ENCODE measurements around the gene WDFY4.

The WDFY4 gene

DNA sequence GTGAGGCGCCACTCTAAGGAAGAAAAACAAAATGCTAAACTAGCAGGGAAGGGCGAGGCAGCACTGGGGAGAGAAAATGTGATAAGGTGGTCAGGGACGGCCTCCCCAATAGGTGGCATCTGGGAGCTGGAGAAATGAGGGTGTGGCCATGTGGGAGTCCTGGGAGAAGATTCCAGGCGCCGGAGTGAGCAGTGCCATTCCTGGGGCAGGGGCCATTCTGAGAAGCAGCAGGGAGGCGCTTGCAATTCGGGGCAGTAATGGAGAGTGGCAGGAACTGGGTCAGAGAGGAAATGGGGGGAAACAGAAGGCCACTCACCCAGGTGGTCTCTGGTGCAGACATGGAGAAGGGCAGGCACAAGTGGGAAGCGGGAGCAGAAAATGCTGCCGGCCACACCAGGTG lies 316.7 kb downstream of the WDFY4 start:
- Histone ChIP-seq H3K4me1 (ENCODE audit: control insufficient read depth, insufficient read depth, low read length) (no peaks in the 10 kb centered on the region), H3K9ac (ENCODE audit: low read depth, low read length) (no peak overlapping the region), H3K27me3 (ENCODE audit: control insufficient read depth, insufficient read depth, low read length) (peaks cover 11% of the 10 kb centered on the region), H3K36me3 (ENCODE audit: insufficient read depth, low read length) (no peaks in the 10 kb centered on the region), H3K4me2 (ENCODE audit: low read length) (no peak overlapping the region), H3K9me3 (replicated peaks; ENCODE audit: low read length) (no peaks in the 10 kb centered on the region), H3K4me3 (ENCODE audit: low read length) (no peak overlapping the region)

DNA sequence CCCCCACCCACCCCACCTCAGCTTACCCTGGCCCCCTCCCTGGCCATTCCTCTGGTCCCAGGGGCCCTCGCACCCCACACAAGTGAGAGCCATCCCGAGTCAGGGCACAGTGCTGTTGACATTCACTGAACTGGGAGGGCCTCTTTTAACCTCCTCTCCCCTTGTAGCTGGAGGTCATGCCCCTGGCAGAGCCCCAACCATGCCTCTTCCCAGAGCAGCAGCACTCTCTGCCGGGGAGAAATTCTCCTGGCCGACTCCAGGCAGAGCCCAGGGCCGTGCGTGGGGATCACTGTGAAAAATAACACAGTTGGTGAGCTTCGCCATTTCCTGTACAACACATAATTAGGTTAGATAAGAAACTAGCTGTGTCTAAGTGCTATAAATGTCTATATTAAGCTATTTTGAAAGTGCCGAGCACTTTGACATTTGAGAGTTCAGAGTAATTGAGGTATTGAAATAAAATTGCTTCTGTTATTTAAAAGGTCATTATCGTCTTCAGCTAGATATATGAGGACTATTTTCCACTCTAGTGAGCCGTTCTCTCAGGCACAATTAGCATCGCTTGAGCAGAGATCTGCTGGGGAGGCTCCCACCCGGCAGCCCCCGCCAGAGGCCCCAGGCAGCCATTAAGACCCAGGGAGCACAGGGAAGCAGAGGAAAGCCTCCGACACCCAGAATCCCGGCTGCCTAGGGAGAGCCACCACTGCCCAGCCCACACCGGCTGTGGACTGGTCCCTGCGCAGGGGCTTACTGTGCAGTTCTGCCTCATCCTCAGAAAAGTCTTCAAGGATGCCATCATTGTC lies 317.4 kb downstream of the WDFY4 start:
- H3K36me3 ChIP-seq (ENCODE audit: insufficient read depth, low read length) = no peaks in the 10 kb centered on the region
- no peak overlapping the region for H3K9ac ChIP-seq (ENCODE audit: low read depth, low read length)
- no peak overlapping the region for H3K4me2 ChIP-seq (ENCODE audit: low read length)
- no peak overlapping the region for H3K4me3 ChIP-seq (ENCODE audit: low read length)
- H3K27me3 ChIP-seq (ENCODE audit: control insufficient read depth, insufficient read depth, low read length) = peaks cover 11% of the 10 kb centered on the region
- H3K4me1 ChIP-seq (ENCODE audit: control insufficient read depth, insufficient read depth, low read length) = no peaks in the 10 kb centered on the region
- no peaks in the 10 kb centered on the region for H3K9me3 ChIP-seq (replicated peaks; ENCODE audit: low read length)

DNA sequence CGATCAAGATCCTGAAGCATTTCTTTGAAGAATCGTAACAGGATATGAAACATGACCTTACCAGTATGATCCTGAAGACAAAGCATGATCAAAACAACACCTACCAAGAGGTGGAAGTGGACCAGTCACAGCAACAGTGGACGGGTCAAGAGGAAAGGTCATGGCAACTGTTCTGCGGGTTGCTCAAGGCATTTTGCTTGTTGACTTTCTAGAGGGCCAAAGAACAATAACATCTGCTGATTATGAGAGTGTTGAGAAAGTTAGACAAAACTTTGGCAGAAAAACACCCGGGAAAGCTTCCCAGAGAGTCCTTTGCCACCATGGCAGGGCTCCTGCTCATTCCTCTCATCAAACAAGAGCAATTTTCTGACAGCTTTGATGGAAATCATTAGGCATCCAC lies 320.6 kb downstream of the WDFY4 start:
- Histone ChIP-seq H3K36me3 (ENCODE audit: insufficient read depth, low read length) (no peaks in the 10 kb centered on the region), H3K9me3 (replicated peaks; ENCODE audit: low read length) (no peaks in the 10 kb centered on the region), H3K9ac (ENCODE audit: low read depth, low read length) (no peak overlapping the region), H3K27me3 (ENCODE audit: control insufficient read depth, insufficient read depth, low read length) (peaks cover 9% of the 10 kb centered on the region), H3K4me1 (ENCODE audit: control insufficient read depth, insufficient read depth, low read length) (no peaks in the 10 kb centered on the region), H3K4me2 (ENCODE audit: low read length) (no peak overlapping the region), H3K4me3 (ENCODE audit: low read length) (no peak overlapping the region)

DNA sequence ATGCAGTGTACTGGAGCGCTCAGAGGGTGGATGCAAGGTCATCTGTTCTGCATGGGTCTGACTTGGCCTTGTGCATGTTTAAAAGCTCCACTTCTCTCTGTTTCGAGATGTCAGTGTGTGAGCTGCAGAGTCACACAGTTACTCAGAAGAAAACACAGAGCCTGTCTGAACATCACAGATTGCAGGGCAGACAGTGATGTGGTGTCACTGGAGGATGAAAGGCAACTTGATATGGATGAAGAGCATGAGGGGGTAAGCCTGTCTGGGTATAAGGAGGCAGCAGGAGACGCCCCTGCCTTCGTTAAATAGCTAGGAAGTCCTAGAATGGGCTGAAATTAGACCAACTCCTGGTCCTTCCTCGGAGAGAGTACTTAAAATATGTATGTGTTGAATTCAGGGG lies 322.5 kb downstream of the WDFY4 start:
- no peaks in the 10 kb centered on the region for H3K9me3 ChIP-seq (replicated peaks; ENCODE audit: low read length)
- H3K36me3 ChIP-seq (ENCODE audit: insufficient read depth, low read length) = no peaks in the 10 kb centered on the region
- peaks cover 10% of the 10 kb centered on the region for H3K27me3 ChIP-seq (ENCODE audit: control insufficient read depth, insufficient read depth, low read length)
- no peak overlapping the region for H3K9ac ChIP-seq (ENCODE audit: low read depth, low read length)
- no peak overlapping the region for H3K4me2 ChIP-seq (ENCODE audit: low read length)
- H3K4me3 ChIP-seq (ENCODE audit: low read length) = no peak overlapping the region
- H3K4me1 ChIP-seq (ENCODE audit: control insufficient read depth, insufficient read depth, low read length) = no peaks in the 10 kb centered on the region

DNA sequence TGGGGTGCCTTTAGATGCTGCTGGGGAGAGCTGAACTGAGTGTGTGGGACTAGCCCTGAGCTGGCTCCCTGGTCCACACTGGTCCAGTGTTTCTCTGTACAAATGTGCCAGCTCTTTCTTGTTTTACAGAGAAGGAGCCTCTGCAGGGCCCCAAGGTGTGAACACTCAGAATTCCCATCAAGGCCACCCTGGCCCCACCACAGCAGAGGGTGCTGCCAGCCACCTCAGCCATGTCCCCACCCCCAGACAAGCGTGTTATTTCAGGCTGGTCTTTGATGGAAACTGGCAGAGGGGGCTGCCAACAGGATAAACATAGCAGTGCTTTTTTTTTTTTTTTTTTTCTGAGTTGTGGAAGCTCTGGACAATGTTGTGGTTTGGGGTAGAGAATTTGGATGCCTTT lies 323.4 kb downstream of the WDFY4 start:
- Histone ChIP-seq H3K27me3 (ENCODE audit: control insufficient read depth, insufficient read depth, low read length) (peaks cover 17% of the 10 kb centered on the region), H3K4me1 (ENCODE audit: control insufficient read depth, insufficient read depth, low read length) (no peaks in the 10 kb centered on the region), H3K9ac (ENCODE audit: low read depth, low read length) (no peak overlapping the region), H3K4me3 (ENCODE audit: low read length) (no peak overlapping the region), H3K4me2 (ENCODE audit: low read length) (no peak overlapping the region), H3K36me3 (ENCODE audit: insufficient read depth, low read length) (no peaks in the 10 kb centered on the region), H3K9me3 (replicated peaks; ENCODE audit: low read length) (no peaks in the 10 kb centered on the region)

DNA sequence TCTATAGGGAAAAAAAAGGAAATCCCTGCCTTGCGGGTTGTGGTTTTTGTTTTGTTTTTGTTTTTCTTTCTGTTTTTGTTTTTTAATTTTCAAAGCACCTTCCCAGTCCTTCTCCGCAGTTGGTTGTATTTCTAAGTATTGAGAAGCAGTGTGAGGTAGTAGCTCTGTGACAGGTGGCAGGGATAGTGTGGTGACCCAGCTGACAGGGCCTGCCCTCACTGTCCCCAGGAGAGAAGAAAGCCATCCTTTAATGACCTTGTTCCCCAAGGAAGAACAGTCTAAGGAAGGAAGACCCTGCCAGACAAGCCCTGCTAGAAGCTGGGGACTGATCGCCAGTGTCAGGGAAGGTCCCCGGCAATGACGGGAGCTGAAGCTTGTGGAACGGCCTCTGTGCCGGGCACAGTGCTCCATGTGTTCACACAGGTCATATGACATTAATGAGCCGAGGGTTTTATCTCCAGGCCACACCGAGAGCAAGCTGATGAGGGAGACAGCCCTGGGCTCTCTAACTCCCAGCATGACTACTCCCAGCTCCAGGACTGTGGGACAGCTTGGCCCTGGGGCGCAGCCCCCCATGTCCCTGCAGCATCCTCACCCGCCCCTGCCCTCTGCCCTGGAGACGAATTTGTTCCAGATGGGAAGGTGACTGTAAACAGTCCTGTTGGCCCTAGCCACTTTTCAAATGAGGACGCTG lies 324.0 kb downstream of the WDFY4 start:
- no peak overlapping the region for H3K4me2 ChIP-seq (ENCODE audit: low read length)
- no peaks in the 10 kb centered on the region for H3K4me1 ChIP-seq (ENCODE audit: control insufficient read depth, insufficient read depth, low read length)
- no peak overlapping the region for H3K9ac ChIP-seq (ENCODE audit: low read depth, low read length)
- no peak overlapping the region for H3K4me3 ChIP-seq (ENCODE audit: low read length)
- H3K27me3 ChIP-seq (ENCODE audit: control insufficient read depth, insufficient read depth, low read length) = peaks cover 21% of the 10 kb centered on the region
- H3K36me3 ChIP-seq (ENCODE audit: insufficient read depth, low read length) = no peaks in the 10 kb centered on the region
- H3K9me3 ChIP-seq (replicated peaks; ENCODE audit: low read length) = no peaks in the 10 kb centered on the region

DNA sequence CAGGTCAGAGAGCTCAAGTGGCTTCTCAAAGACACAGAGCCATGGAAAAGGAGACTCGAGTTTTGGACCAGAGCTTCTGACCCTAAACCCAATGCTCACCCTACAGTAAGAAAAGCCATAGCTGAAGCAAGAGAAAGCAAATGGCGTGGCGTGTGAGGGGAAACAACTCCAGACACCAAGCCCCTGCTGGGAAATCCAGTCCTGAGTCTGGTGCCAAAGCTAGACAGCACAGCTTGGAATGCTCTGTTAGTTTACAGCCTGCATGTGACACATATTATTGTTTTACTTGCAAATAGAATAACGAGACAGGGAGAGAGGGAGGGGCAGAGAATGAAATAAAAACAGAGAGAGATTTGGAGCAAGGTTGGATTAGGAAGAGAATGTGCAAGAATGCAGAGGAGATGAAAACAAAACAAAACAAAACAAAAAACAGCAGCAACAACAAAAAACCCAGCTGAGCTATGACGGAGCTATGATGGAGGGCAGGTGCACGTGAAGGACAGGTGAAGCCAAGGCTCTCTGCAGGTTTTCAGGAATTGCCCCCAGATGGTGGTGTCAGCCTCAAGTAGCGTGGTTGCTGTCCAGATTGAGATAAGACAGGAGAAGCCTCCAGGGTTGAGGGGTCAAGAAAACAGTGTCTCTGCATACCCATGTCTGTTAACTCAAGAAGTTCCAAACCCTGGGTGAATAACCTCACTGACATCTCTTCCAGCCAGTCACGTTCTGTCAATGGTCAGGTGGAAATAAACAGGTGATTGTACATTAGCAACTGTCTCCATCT lies 324.7 kb downstream of the WDFY4 start:
- no peaks in the 10 kb centered on the region for H3K9me3 ChIP-seq (replicated peaks; ENCODE audit: low read length)
- peaks cover 22% of the 10 kb centered on the region for H3K27me3 ChIP-seq (ENCODE audit: control insufficient read depth, insufficient read depth, low read length)
- H3K4me1 ChIP-seq (ENCODE audit: control insufficient read depth, insufficient read depth, low read length) = no peaks in the 10 kb centered on the region
- no peak overlapping the region for H3K4me2 ChIP-seq (ENCODE audit: low read length)
- no peaks in the 10 kb centered on the region for H3K36me3 ChIP-seq (ENCODE audit: insufficient read depth, low read length)
- H3K4me3 ChIP-seq (ENCODE audit: low read length) = no peak overlapping the region
- H3K9ac ChIP-seq (ENCODE audit: low read depth, low read length) = no peak overlapping the region

DNA sequence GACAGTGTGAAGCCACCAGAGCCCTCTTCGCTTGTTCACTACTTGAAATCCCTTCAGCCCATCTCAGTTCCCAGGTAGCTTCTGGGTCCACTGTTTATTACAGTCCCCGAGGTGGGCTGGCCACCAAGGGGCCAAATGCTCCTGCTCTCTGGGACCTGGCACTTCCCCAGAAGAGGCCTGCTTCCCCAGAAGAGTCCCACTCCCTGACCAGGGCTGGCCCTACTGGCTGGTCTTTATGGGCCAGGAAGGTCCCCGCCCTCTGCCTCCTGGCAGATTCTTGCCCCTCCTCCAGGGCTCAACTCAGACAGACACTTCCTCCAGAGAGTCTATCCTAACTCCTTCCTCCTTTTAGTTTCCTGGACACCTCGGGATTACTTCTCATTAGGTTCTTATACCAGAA lies 325.6 kb downstream of the WDFY4 start:
- H3K4me1 ChIP-seq (ENCODE audit: control insufficient read depth, insufficient read depth, low read length) = no peaks in the 10 kb centered on the region
- H3K4me3 ChIP-seq (ENCODE audit: low read length) = no peak overlapping the region
- peaks cover 22% of the 10 kb centered on the region for H3K27me3 ChIP-seq (ENCODE audit: control insufficient read depth, insufficient read depth, low read length)
- no peak overlapping the region for H3K9ac ChIP-seq (ENCODE audit: low read depth, low read length)
- no peaks in the 10 kb centered on the region for H3K9me3 ChIP-seq (replicated peaks; ENCODE audit: low read length)
- H3K4me2 ChIP-seq (ENCODE audit: low read length) = no peak overlapping the region
- H3K36me3 ChIP-seq (ENCODE audit: insufficient read depth, low read length) = no peaks in the 10 kb centered on the region

DNA sequence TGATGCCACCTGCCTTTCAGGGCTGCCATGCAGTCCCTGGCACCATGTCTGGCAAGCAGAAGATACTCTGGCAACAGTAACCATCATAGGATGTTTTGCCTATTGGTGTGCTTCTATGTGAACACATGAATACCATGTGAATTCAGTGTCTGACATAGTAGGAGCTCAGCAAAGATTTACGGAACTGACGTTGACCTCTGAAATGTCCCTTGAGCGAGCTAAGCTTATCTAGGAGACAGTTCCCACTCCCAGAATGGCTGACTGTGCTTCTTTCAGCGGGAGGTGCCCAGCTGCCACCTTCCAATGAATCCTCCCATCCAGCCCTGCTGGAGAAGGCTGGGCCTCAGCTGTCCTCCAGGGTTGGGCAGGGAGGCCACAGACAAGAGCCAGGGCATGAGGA lies 326.2 kb downstream of the WDFY4 start:
- Histone ChIP-seq H3K36me3 (ENCODE audit: insufficient read depth, low read length) (no peaks in the 10 kb centered on the region), H3K27me3 (ENCODE audit: control insufficient read depth, insufficient read depth, low read length) (peaks cover 22% of the 10 kb centered on the region), H3K4me1 (ENCODE audit: control insufficient read depth, insufficient read depth, low read length) (no peaks in the 10 kb centered on the region), H3K9ac (ENCODE audit: low read depth, low read length) (no peak overlapping the region), H3K9me3 (replicated peaks; ENCODE audit: low read length) (no peaks in the 10 kb centered on the region), H3K4me2 (ENCODE audit: low read length) (no peak overlapping the region), H3K4me3 (ENCODE audit: low read length) (no peak overlapping the region)

DNA sequence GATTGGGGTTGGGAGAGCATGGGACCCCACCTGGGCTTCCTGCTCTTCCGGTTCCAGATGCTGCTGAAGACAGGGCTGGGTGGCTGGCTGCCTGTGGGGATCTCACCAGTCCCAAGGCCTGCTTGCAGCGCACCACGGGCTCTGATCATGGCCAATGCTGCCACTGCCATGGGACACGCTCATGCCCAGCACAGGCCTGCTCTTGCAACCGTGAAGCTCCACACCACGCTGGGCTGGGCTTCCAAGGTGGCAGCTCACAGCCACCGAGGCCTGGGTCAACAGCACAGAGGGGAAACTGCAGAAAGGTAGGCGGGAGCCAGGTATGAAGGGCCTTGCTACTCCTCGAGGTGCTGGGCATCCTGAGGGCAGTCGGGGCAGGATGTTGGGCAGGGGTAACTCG lies 327.1 kb downstream of the WDFY4 start:
- H3K4me2 ChIP-seq (ENCODE audit: low read length) = no peak overlapping the region
- H3K27me3 ChIP-seq (ENCODE audit: control insufficient read depth, insufficient read depth, low read length) = peaks cover 22% of the 10 kb centered on the region
- no peaks in the 10 kb centered on the region for H3K4me1 ChIP-seq (ENCODE audit: control insufficient read depth, insufficient read depth, low read length)

DNA sequence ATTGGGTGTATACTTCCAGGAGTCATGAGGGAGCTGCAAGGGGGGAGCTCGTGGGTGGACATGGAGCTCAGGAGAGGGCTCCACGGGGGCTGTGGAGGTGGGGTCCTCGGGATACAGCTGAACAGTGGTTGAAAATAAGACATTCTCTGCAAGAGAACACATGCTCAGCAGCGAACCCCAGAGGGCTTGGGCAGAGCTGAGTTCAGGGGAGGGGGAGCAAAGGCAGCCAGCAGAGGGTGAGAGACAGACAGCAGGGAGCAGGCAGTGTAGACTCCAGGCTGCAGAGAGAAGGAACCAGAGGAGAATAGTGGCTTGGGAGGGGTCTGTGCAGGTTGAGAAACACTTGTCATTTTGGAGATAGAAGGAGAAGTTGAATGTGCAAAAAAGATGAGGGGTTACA lies 327.9 kb downstream of the WDFY4 start:
- Histone ChIP-seq H3K9me3 (replicated peaks; ENCODE audit: low read length) (no peaks in the 10 kb centered on the region), H3K4me3 (ENCODE audit: low read length) (no peak overlapping the region), H3K4me2 (ENCODE audit: low read length) (no peak overlapping the region), H3K9ac (ENCODE audit: low read depth, low read length) (no peak overlapping the region), H3K27me3 (ENCODE audit: control insufficient read depth, insufficient read depth, low read length) (peaks cover 22% of the 10 kb centered on the region), H3K4me1 (ENCODE audit: control insufficient read depth, insufficient read depth, low read length) (no peaks in the 10 kb centered on the region), H3K36me3 (ENCODE audit: insufficient read depth, low read length) (no peaks in the 10 kb centered on the region)

More for the DNA sequence above, 327.1 kb downstream of the WDFY4 start:
- H3K9me3 ChIP-seq (replicated peaks; ENCODE audit: low read length) = no peaks in the 10 kb centered on the region
- H3K4me3 ChIP-seq (ENCODE audit: low read length) = no peak overlapping the region
- H3K36me3 ChIP-seq (ENCODE audit: insufficient read depth, low read length) = no peaks in the 10 kb centered on the region
- no peak overlapping the region for H3K9ac ChIP-seq (ENCODE audit: low read depth, low read length)

All from skeletal muscle satellite cell (primary cell).